ENCODE data around the gene ALDH3B2.

ALDH3B2 gene

DNA sequence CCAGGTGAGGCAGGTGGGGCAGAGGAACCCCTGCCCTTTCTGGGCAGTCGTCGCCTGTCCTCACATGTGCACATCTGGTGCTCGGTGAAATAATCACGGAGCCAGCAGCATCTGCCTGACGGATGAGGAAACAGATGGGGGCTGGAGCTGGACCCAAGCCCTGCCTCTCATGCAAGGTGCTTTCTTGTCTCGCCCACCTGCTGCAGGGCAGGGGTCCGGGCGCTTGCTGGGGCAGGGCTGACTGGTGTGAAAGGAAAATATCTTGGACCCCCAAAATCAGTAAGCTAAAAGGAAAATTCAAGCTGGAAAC lies 3.3 kb downstream of the ALDH3B2 start:
- TF ChIP-seq POLR2AphosphoS5 (IDR thresholded peaks at IDR 0.05; ENCODE audit: low read depth) (no peak), SPI1 (IDR thresholded peaks at IDR 0.05; ENCODE audit: borderline replicate concordance, low read depth) (no peak), REST (IDR thresholded peaks at IDR 0.05; ENCODE audit: insufficient replicate concordance, low read depth) (no peak), GABPA (IDR thresholded peaks at IDR 0.05; ENCODE audit: low read depth) (no peak)
- TF ChIP-seq, protein P1, sequence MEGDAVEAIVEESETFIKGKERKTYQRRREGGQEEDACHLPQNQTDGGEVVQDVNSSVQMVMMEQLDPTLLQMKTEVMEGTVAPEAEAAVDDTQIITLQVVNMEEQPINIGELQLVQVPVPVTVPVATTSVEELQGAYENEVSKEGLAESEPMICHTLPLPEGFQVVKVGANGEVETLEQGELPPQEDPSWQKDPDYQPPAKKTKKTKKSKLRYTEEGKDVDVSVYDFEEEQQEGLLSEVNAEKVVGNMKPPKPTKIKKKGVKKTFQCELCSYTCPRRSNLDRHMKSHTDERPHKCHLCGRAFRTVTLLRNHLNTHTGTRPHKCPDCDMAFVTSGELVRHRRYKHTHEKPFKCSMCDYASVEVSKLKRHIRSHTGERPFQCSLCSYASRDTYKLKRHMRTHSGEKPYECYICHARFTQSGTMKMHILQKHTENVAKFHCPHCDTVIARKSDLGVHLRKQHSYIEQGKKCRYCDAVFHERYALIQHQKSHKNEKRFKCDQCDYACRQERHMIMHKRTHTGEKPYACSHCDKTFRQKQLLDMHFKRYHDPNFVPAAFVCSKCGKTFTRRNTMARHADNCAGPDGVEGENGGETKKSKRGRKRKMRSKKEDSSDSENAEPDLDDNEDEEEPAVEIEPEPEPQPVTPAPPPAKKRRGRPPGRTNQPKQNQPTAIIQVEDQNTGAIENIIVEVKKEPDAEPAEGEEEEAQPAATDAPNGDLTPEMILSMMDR (IDR thresholded peaks at IDR 0.05; ENCODE audit: insufficient read depth, low read length) = no peak
- Histone ChIP-seq H3K27ac (replicated peaks) (no peak overlapping the region), H3K4me3 (replicated peaks; ENCODE audit: insufficient read depth, low read length) (no peak overlapping the region), H3K27me3 (ENCODE audit: insufficient read depth, poor library complexity, severe bottlenecking) (no peaks in the 10 kb centered on the region)
- DNase-seq (ENCODE audit: low read depth in 1 of 2, low spot score in 1 of 2) = no peak

DNA sequence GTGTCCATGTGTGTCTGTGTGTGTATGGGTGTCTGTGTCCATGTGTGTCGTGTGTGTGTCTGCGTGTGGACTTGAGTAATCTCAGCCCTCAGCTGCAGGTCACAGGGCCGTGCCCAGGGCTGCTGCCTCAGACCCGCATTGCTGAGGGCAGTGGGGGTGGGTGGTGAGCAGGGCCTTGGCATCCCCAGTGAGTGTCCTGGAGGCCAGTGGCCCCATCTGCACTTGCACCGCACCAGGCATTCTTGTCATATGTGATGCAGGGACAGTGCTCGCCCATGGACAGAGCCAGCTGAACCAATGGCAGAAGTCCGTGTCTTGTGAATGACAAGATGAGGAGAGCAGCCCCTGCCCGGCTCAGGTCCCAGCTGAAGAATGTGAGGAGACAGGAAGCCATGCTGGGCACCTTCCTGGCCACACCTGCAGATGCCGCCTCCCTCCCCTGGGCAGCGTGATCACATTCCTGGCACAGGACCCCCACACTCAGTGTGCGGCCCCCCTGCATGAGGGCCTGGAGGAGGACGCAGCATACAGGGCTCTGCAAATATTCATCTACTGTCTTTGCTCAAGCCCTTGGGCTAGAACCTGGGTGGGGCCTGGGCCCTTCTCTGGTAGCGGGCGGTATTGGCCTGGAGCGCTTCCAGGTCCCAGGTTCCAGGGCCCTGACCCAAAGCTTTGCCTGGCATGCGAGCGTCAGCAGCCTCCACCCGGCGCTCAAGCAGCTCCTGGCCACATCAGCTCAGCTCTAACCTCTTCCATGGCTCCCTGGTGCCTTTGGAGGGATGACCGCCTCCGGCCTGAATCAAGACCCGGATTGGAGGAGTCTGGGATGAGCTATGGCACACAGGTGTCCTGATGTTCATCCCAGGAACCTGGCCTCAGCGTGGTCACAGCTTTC lies 3.9 kb downstream of the ALDH3B2 start:
- TF ChIP-seq, protein P1 (IDR thresholded peaks at IDR 0.05; ENCODE audit: insufficient read depth, low read length) = no peak
- no peak for TF ChIP-seq REST (IDR thresholded peaks at IDR 0.05; ENCODE audit: insufficient replicate concordance, low read depth)
- TF ChIP-seq GABPA (IDR thresholded peaks at IDR 0.05; ENCODE audit: low read depth) = no peak
- TF ChIP-seq SPI1 (IDR thresholded peaks at IDR 0.05; ENCODE audit: borderline replicate concordance, low read depth) = no peak
- no peak for TF ChIP-seq POLR2AphosphoS5 (IDR thresholded peaks at IDR 0.05; ENCODE audit: low read depth)
- no peak overlapping the region for H3K27ac ChIP-seq (replicated peaks)
- no peak for DNase-seq (ENCODE audit: low read depth in 1 of 2, low spot score in 1 of 2)
- H3K27me3 ChIP-seq (ENCODE audit: insufficient read depth, poor library complexity, severe bottlenecking) = no peaks in the 10 kb centered on the region
- H3K4me3 ChIP-seq (replicated peaks; ENCODE audit: insufficient read depth, low read length) = no peak overlapping the region

GRCh38 chr11:67668192-67668551 lies 6.3 kb downstream of the ALDH3B2 start:
- TF ChIP-seq REST (IDR thresholded peaks at IDR 0.05; ENCODE audit: insufficient replicate concordance, low read depth) = no peak
- Histone ChIP-seq H3K27ac (replicated peaks) (no peak overlapping the region), H3K27me3 (ENCODE audit: insufficient read depth, poor library complexity, severe bottlenecking) (no peaks in the 10 kb centered on the region), H3K4me3 (replicated peaks; ENCODE audit: insufficient read depth, low read length) (no peak overlapping the region)
- no peak for DNase-seq (ENCODE audit: low read depth in 1 of 2, low spot score in 1 of 2)
